Trophoblast cell (in vitro differentiated cells and primary cell): Measurements from ENCODE around the gene ZRANB3.

Experiments used
- DNase-seq, 2 donors: peaks; one replicate each; pipeline ENCODE4 v3.0.0-alpha.2; 2016
- H2AFZ ChIP-seq: 2 replicates; pipeline ENCODE4 v1.6.1; 2013; ENCODE audit warnings: low read length, moderate library complexity, mild to moderate bottlenecking; ENCODE audit not compliant: insufficient read depth, poor library complexity
- H2AK5ac ChIP-seq: 2 replicates; pipeline ENCODE4 v1.6.1; 2013; ENCODE audit warnings: mild to moderate bottlenecking, low read length
- H2BK120ac ChIP-seq: 2 replicates; pipeline ENCODE4 v1.6.1; 2013; ENCODE audit warnings: low read length, mild to moderate bottlenecking, moderate library complexity; ENCODE audit not compliant: insufficient read depth, poor library complexity
- H2BK12ac ChIP-seq: 2 replicates; pipeline ENCODE4 v1.6.1; 2013; ENCODE audit warnings: mild to moderate bottlenecking, low read length, moderate library complexity
- H2BK5ac ChIP-seq: 2 replicates; pipeline ENCODE4 v1.6.1; 2013; ENCODE audit warnings: low read length, low read depth, moderate library complexity, mild to moderate bottlenecking; ENCODE audit not compliant: poor library complexity
- H3K14ac ChIP-seq: 2 replicates; pipeline ENCODE4 v1.6.1; 2013; ENCODE audit warnings: mild to moderate bottlenecking, low read length
- H3K18ac ChIP-seq: 2 replicates; pipeline ENCODE4 v1.6.1; 2013; ENCODE audit warnings: mild to moderate bottlenecking, low read length
- H3K23ac ChIP-seq: 2 replicates; pipeline ENCODE4 v1.6.1; 2013; ENCODE audit warnings: low read length
- H3K27ac ChIP-seq: 2 replicates; pipeline ENCODE4 v1.5.1; 2013; ENCODE audit warnings: low read depth, mild to moderate bottlenecking, inconsistent platforms, low read length, moderate library complexity
- H3K27me3 ChIP-seq: 2 replicates; pipeline ENCODE4 v1.6.1; 2013; ENCODE audit warnings: inconsistent platforms, mild to moderate bottlenecking, low read length, moderate library complexity; ENCODE audit not compliant: insufficient read depth
- H3K36me3 ChIP-seq, 2 experiments: 1 replicate in 1 of 2; 2 replicates in 1 of 2; pipeline ENCODE4 v1.6.1; 2013; ENCODE audit warnings: low read length in 2 of 2, mild to moderate bottlenecking in 2 of 2, moderate library complexity in 1 of 2; ENCODE audit not compliant: insufficient read depth in 2 of 2, control insufficient read depth in 1 of 2
- H3K4ac ChIP-seq: 2 replicates; pipeline ENCODE4 v1.6.1; 2013; ENCODE audit warnings: low read depth, mild to moderate bottlenecking, low read length, moderate library complexity
- H3K4me1 ChIP-seq, 2 experiments: 1 replicate in 1 of 2; 2 replicates in 1 of 2; pipeline ENCODE4 v1.6.1; 2013; ENCODE audit warnings: low read length in 2 of 2, mild to moderate bottlenecking in 2 of 2, moderate library complexity in 1 of 2; ENCODE audit not compliant: insufficient read depth in 2 of 2, control insufficient read depth in 1 of 2
- H3K4me2 ChIP-seq: 2 replicates; pipeline ENCODE4 v1.6.1; 2013; ENCODE audit warnings: inconsistent platforms, mild to moderate bottlenecking, low read length, moderate library complexity
- H3K4me3 ChIP-seq: 2 replicates; pipeline ENCODE4 v1.5.1; 2013; ENCODE audit warnings: mild to moderate bottlenecking, low read depth, low read length, inconsistent platforms
- H3K79me1 ChIP-seq: one replicate; pipeline ENCODE4 v1.6.1; 2013; ENCODE audit warnings: low read length
- H3K79me2 ChIP-seq: 2 replicates; pipeline ENCODE4 v1.6.1; 2013; ENCODE audit warnings: low read length, mild to moderate bottlenecking; ENCODE audit not compliant: control insufficient read depth, insufficient read depth, poor library complexity
- H3K9ac ChIP-seq: 2 replicates; pipeline ENCODE4 v1.6.1; 2013; ENCODE audit warnings: mild to moderate bottlenecking, low read length
- H3K9me3 ChIP-seq: 2 replicates; pipeline ENCODE4 v1.6.1; 2013; ENCODE audit warnings: low read depth, mild to moderate bottlenecking, control low read depth, inconsistent platforms, low read length; ENCODE audit not compliant: insufficient read depth
- H4K12ac ChIP-seq: 2 replicates; pipeline ENCODE4 v1.6.1; 2013; ENCODE audit warnings: low read depth, mild to moderate bottlenecking, low read length, moderate library complexity
- H4K8ac ChIP-seq: 2 replicates; pipeline ENCODE4 v1.6.1; 2013; ENCODE audit warnings: low read depth, mild to moderate bottlenecking, low read length, moderate library complexity
- H4K91ac ChIP-seq: one replicate; pipeline ENCODE4 v1.6.1; 2013; ENCODE audit warnings: low read depth, mild to moderate bottlenecking, low read length, moderate library complexity
- WGBS: extraction: QIAGEN DNeasy Blood & Tissue Kit; methylation state at CpG from one replicate; pipeline ENCODE4 v1.1.7; 2013; ENCODE audit warnings: missing lambda C conversion rate; ENCODE audit not compliant: insufficient read length, insufficient coverage; ENCODE audit errors: extremely low coverage; 5-methylcytosine and 5-hydroxymethylcytosine counted together

The ZRANB3 gene

DNA sequence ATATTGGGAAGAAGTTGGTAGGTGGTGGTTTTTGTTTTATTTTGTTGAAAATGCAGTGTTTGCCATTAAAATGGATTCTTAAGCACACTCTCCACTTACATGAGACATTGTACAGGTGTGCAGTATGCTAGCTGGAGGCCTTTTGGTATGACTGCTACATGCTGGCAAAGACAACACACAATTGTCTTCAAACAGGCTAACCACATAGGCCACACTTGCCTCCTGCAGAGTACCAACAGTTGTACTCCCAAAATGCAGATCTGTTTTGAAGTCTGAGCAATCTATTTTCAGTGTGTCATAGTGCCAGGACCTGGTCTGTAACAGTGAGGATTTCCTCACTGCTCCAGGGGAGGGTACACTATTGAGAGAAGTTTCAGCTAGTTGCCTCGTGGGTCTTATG lies 213.6 kb downstream of the ZRANB3 start:
- Histone ChIP-seq H3K18ac (no peak overlapping the region), H3K4me3 (no peak overlapping the region), H3K36me3 (no peaks in the 10 kb centered on the region), H3K4ac (no peak overlapping the region), H3K4me2 (no peak overlapping the region), H3K27ac (no peak overlapping the region), H4K91ac (no peak overlapping the region), H3K27me3 (no peaks in the 10 kb centered on the region), H3K4me1 (no peaks in the 10 kb centered on the region), H3K9me3 (no peaks in the 10 kb centered on the region), H2BK12ac (no peak overlapping the region), H3K14ac (no peak overlapping the region), H3K79me1 (no peaks in the 10 kb centered on the region), H2BK5ac (no peak overlapping the region), H3K9ac (no peak overlapping the region), H3K79me2 (no peaks in the 10 kb centered on the region), H2AK5ac (no peak overlapping the region), H3K23ac (no peak overlapping the region), H2BK120ac (no peak overlapping the region), H2AFZ (no peak overlapping the region), H4K12ac (no peak overlapping the region), H4K8ac (no peak overlapping the region)
- DNase-seq = no peak
- no CpG with 5 or more reads among the region's 1 CpG for WGBS

DNA sequence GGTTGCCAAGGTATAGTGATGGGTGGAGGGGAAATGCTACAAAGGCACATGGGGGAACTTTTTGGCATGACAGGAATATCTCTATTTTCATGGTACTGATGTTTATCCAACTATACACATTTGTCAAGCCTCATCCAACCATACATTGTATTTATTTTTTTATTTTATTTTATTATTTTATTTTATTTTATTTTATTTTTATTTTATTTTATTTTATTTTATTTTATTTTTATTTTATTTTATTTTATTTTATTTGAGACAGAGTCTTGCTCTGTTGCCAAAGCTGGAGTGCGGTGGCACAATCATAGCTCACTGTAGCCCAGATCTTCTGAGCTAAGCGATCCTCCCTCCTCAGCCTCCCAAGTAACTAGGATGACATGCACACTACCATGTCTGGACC lies 219.1 kb downstream of the ZRANB3 start:
- no peak overlapping the region for H3K4me3 ChIP-seq
- H2AK5ac ChIP-seq = no peak overlapping the region
- H2BK12ac ChIP-seq = no peak overlapping the region
- no peaks in the 10 kb centered on the region for H3K79me1 ChIP-seq
- H2BK5ac ChIP-seq = no peak overlapping the region
- H3K4me2 ChIP-seq = no peak overlapping the region
- H4K8ac ChIP-seq = no peak overlapping the region
- DNase-seq = no peak
- no peak overlapping the region for H3K14ac ChIP-seq
- H3K27me3 ChIP-seq = no peaks in the 10 kb centered on the region
- no peak overlapping the region for H3K18ac ChIP-seq
- H3K9ac ChIP-seq = no peak overlapping the region
- no peaks in the 10 kb centered on the region for H3K9me3 ChIP-seq
- no peak overlapping the region for H3K27ac ChIP-seq
- H3K4ac ChIP-seq = no peak overlapping the region
- no peaks in the 10 kb centered on the region for H3K4me1 ChIP-seq
- no CpG with 5 or more reads among the region's 2 CpGs for WGBS
- H3K79me2 ChIP-seq = no peaks in the 10 kb centered on the region
- H2BK120ac ChIP-seq = no peak overlapping the region
- H4K12ac ChIP-seq = no peak overlapping the region
- H4K91ac ChIP-seq = no peak overlapping the region
- H2AFZ ChIP-seq = no peak overlapping the region
- H3K36me3 ChIP-seq = no peaks in the 10 kb centered on the region
- no peak overlapping the region for H3K23ac ChIP-seq

DNA sequence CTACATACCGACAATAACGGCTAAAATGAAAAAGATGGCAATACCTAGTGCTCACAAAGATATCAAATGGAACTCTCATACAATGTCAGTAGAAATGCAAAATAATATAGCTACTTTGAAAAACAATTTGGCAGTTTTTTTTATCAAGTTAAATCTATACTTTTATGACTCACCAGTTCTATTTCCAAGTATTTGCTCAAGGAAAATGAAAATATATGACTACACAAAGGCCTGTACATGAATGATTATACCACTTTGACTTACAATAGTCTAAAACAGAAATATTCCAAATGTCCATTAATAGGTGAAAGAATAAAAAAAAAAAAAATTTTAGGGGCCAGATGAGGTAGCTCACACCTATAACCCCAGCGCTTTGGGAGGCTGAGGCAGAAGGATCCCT lies 219.8 kb downstream of the ZRANB3 start:
- no peak overlapping the region for H4K12ac ChIP-seq
- no peak overlapping the region for H3K14ac ChIP-seq
- H3K79me1 ChIP-seq = no peaks in the 10 kb centered on the region
- H2AK5ac ChIP-seq = no peak overlapping the region
- WGBS = no CpG with 5 or more reads among the region's 3 CpGs
- no peak overlapping the region for H2AFZ ChIP-seq
- no peak overlapping the region for H3K4ac ChIP-seq
- no peak overlapping the region for H2BK5ac ChIP-seq
- no peak overlapping the region for H3K9ac ChIP-seq
- no peak overlapping the region for H3K18ac ChIP-seq
- no peak overlapping the region for H4K91ac ChIP-seq
- H3K4me1 ChIP-seq = no peaks in the 10 kb centered on the region
- H3K4me3 ChIP-seq = no peak overlapping the region
- H3K9me3 ChIP-seq = no peaks in the 10 kb centered on the region
- H3K23ac ChIP-seq = no peak overlapping the region
- H3K4me2 ChIP-seq = no peak overlapping the region
- no peaks in the 10 kb centered on the region for H3K79me2 ChIP-seq
- no peak for DNase-seq
- H3K27me3 ChIP-seq = no peaks in the 10 kb centered on the region
- H3K27ac ChIP-seq = no peak overlapping the region
- no peak overlapping the region for H2BK120ac ChIP-seq
- no peak overlapping the region for H2BK12ac ChIP-seq
- H4K8ac ChIP-seq = no peak overlapping the region
- no peaks in the 10 kb centered on the region for H3K36me3 ChIP-seq

DNA sequence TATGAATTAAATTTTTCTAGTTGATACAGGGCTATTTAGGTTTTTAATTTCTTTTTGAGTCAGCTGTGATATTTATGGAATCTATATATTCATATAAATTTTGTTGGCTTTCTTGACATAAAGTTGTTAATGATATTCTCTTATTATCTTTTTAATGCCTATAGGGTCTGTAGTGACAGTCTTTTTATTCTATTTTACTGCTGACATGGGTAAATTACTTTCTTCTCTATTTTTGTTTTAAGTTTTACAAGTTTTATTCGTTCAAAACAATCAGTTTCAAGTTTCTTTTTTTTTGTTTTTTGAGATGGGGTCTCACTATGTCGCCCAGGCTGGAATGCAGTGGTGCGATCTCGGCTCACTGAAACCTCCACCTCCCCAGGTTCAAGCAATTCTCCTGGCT lies 226.3 kb downstream of the ZRANB3 start:
- Histone ChIP-seq H3K4me2 (no peak overlapping the region), H3K9me3 (no peaks in the 10 kb centered on the region), H3K27me3 (no peaks in the 10 kb centered on the region), H3K4me1 (no peaks in the 10 kb centered on the region), H3K23ac (no peak overlapping the region), H2AFZ (no peak overlapping the region), H2AK5ac (no peak overlapping the region), H3K79me2 (no peaks in the 10 kb centered on the region), H3K79me1 (no peaks in the 10 kb centered on the region), H3K18ac (no peak overlapping the region), H4K12ac (no peak overlapping the region), H3K36me3 (no peaks in the 10 kb centered on the region), H2BK12ac (no peak overlapping the region), H2BK120ac (no peak overlapping the region), H3K4me3 (no peak overlapping the region), H3K4ac (no peak overlapping the region), H4K8ac (no peak overlapping the region), H3K9ac (no peak overlapping the region), H3K27ac (no peak overlapping the region), H3K14ac (no peak overlapping the region), H4K91ac (no peak overlapping the region), H2BK5ac (no peak overlapping the region)
- no CpG with 5 or more reads among the region's 4 CpGs for WGBS
- no peak for DNase-seq
